Measurements from ENCODE around the gene CAPN5.

The CAPN5 gene

GRCh38 chr11:77112641-77113381 is 46.0 kb downstream of the CAPN5 start:
- TF ChIP-seq SUZ12 (IDR thresholded peaks at IDR 0.05; ENCODE audit: extremely low read depth, insufficient read depth, insufficient read length) (no peak), ZNF274 (IDR thresholded peaks at IDR 0.05; ENCODE audit: low read depth, low read length) (no peak), YY1 (IDR thresholded peaks at IDR 0.05; ENCODE audit: insufficient read depth, insufficient read length) (no peak)
- peak overlapping the region; percentile 26 for H3K9ac ChIP-seq (ENCODE audit: insufficient read length, low read depth)
- no peaks in the 10 kb centered on the region for H3K9me3 ChIP-seq (ENCODE audit: insufficient read depth, low read length)
- H3K4me3 ChIP-seq (ENCODE audit: insufficient read length, low read depth) = no peak overlapping the region
- no peak for DNase-seq (ENCODE audit: low read depth, low spot score)
- no peaks in the 10 kb centered on the region for H3K27me3 ChIP-seq (ENCODE audit: insufficient read depth, insufficient read length)
- H3K4me1 ChIP-seq (ENCODE audit: insufficient read depth, insufficient read length) = peaks cover 13% of the 10 kb centered on the region
- no peaks in the 10 kb centered on the region for H3K36me3 ChIP-seq (ENCODE audit: insufficient read depth, insufficient read length, low read length)

GRCh38 chr11:77113382-77114088 is 46.8 kb downstream of the CAPN5 start:
- TF ChIP-seq YY1 (IDR thresholded peaks at IDR 0.05; ENCODE audit: insufficient read depth, insufficient read length) (no peak), ZNF274 (IDR thresholded peaks at IDR 0.05; ENCODE audit: low read depth, low read length) (no peak), SUZ12 (IDR thresholded peaks at IDR 0.05; ENCODE audit: extremely low read depth, insufficient read depth, insufficient read length) (no peak)
- no peaks in the 10 kb centered on the region for H3K9me3 ChIP-seq (ENCODE audit: insufficient read depth, low read length)
- peaks cover 13% of the 10 kb centered on the region for H3K4me1 ChIP-seq (ENCODE audit: insufficient read depth, insufficient read length)
- H3K36me3 ChIP-seq (ENCODE audit: insufficient read depth, insufficient read length, low read length) = peaks cover 3% of the 10 kb centered on the region
- H3K27me3 ChIP-seq (ENCODE audit: insufficient read depth, insufficient read length) = no peaks in the 10 kb centered on the region
- no peak for DNase-seq (ENCODE audit: low read depth, low spot score)
- H3K9ac ChIP-seq (ENCODE audit: insufficient read length, low read depth) = peak overlapping the region; percentile 26
- H3K4me3 ChIP-seq (ENCODE audit: insufficient read length, low read depth) = no peak overlapping the region

- H3K9me3 ChIP-seq (ENCODE audit: insufficient read depth, low read length) = no peaks in the 10 kb centered on the region
- no peak for DNase-seq (ENCODE audit: low read depth, low spot score)
- H3K36me3 ChIP-seq (ENCODE audit: insufficient read depth, insufficient read length, low read length) = peaks cover 3% of the 10 kb centered on the region
- TF ChIP-seq YY1 (IDR thresholded peaks at IDR 0.05; ENCODE audit: insufficient read depth, insufficient read length) (no peak), ZNF274 (IDR thresholded peaks at IDR 0.05; ENCODE audit: low read depth, low read length) (no peak), SUZ12 (IDR thresholded peaks at IDR 0.05; ENCODE audit: extremely low read depth, insufficient read depth, insufficient read length) (no peak)
- H3K4me3 ChIP-seq (ENCODE audit: insufficient read length, low read depth) = no peak overlapping the region
- no peak overlapping the region for H3K9ac ChIP-seq (ENCODE audit: insufficient read length, low read depth)
- H3K27me3 ChIP-seq (ENCODE audit: insufficient read depth, insufficient read length) = no peaks in the 10 kb centered on the region
- H3K4me1 ChIP-seq (ENCODE audit: insufficient read depth, insufficient read length) = peaks cover 13% of the 10 kb centered on the region
These were observed 47.3 kb downstream of the CAPN5 start for GRCh38 chr11:77114089-77114463.

GRCh38 chr11:77115181-77115611 is 48.4 kb downstream of the CAPN5 start:
- Histone ChIP-seq H3K4me1 (ENCODE audit: insufficient read depth, insufficient read length) (peaks cover 13% of the 10 kb centered on the region), H3K36me3 (ENCODE audit: insufficient read depth, insufficient read length, low read length) (peaks cover 7% of the 10 kb centered on the region), H3K27me3 (ENCODE audit: insufficient read depth, insufficient read length) (no peaks in the 10 kb centered on the region), H3K4me3 (ENCODE audit: insufficient read length, low read depth) (no peak overlapping the region), H3K9ac (ENCODE audit: insufficient read length, low read depth) (no peak overlapping the region), H3K9me3 (ENCODE audit: insufficient read depth, low read length) (no peaks in the 10 kb centered on the region)
- TF ChIP-seq SUZ12 (IDR thresholded peaks at IDR 0.05; ENCODE audit: extremely low read depth, insufficient read depth, insufficient read length) = no peak
- TF ChIP-seq ZNF274 (IDR thresholded peaks at IDR 0.05; ENCODE audit: low read depth, low read length) = no peak
- no peak for TF ChIP-seq YY1 (IDR thresholded peaks at IDR 0.05; ENCODE audit: insufficient read depth, insufficient read length)
- DNase-seq (ENCODE audit: low read depth, low spot score) = no peak

- TF ChIP-seq SUZ12 (IDR thresholded peaks at IDR 0.05; ENCODE audit: extremely low read depth, insufficient read depth, insufficient read length) (no peak), YY1 (IDR thresholded peaks at IDR 0.05; ENCODE audit: insufficient read depth, insufficient read length) (no peak), ZNF274 (IDR thresholded peaks at IDR 0.05; ENCODE audit: low read depth, low read length) (no peak)
- peaks cover 12% of the 10 kb centered on the region for H3K36me3 ChIP-seq (ENCODE audit: insufficient read depth, insufficient read length, low read length)
- H3K4me3 ChIP-seq (ENCODE audit: insufficient read length, low read depth) = no peak overlapping the region
These were observed 49.2 kb downstream of the CAPN5 start for GRCh38 chr11:77115956-77116355.

GRCh38 chr11:77117492-77117891 is 50.7 kb downstream of the CAPN5 start:
- H3K9me3 ChIP-seq (ENCODE audit: insufficient read depth, low read length) = no peaks in the 10 kb centered on the region
- no peaks in the 10 kb centered on the region for H3K27me3 ChIP-seq (ENCODE audit: insufficient read depth, insufficient read length)

More at GRCh38 chr11:77115956-77116355, 49.2 kb downstream of the CAPN5 start:
- H3K9me3 ChIP-seq (ENCODE audit: insufficient read depth, low read length) = no peaks in the 10 kb centered on the region
- H3K4me1 ChIP-seq (ENCODE audit: insufficient read depth, insufficient read length) = peaks cover 10% of the 10 kb centered on the region
- DNase-seq (ENCODE audit: low read depth, low spot score) = no peak
- H3K27me3 ChIP-seq (ENCODE audit: insufficient read depth, insufficient read length) = no peaks in the 10 kb centered on the region
- no peak overlapping the region for H3K9ac ChIP-seq (ENCODE audit: insufficient read length, low read depth)

GRCh38 chr11:77118086-77118485 is 51.3 kb downstream of the CAPN5 start:
- Histone ChIP-seq H3K9me3 (ENCODE audit: insufficient read depth, low read length) (no peaks in the 10 kb centered on the region), H3K27me3 (ENCODE audit: insufficient read depth, insufficient read length) (no peaks in the 10 kb centered on the region), H3K9ac (ENCODE audit: insufficient read length, low read depth) (no peak overlapping the region), H3K4me3 (ENCODE audit: insufficient read length, low read depth) (no peak overlapping the region), H3K4me1 (ENCODE audit: insufficient read depth, insufficient read length) (peaks cover 2% of the 10 kb centered on the region), H3K36me3 (ENCODE audit: insufficient read depth, insufficient read length, low read length) (peaks cover 15% of the 10 kb centered on the region)
- no peak for DNase-seq (ENCODE audit: low read depth, low spot score)
- no peak for TF ChIP-seq YY1 (IDR thresholded peaks at IDR 0.05; ENCODE audit: insufficient read depth, insufficient read length)
- TF ChIP-seq SUZ12 (IDR thresholded peaks at IDR 0.05; ENCODE audit: extremely low read depth, insufficient read depth, insufficient read length) = no peak
- no peak for TF ChIP-seq ZNF274 (IDR thresholded peaks at IDR 0.05; ENCODE audit: low read depth, low read length)

More at GRCh38 chr11:77117492-77117891, 50.7 kb downstream of the CAPN5 start:
- DNase-seq (ENCODE audit: low read depth, low spot score) = no peak
- H3K4me3 ChIP-seq (ENCODE audit: insufficient read length, low read depth) = no peak overlapping the region
- no peak overlapping the region for H3K9ac ChIP-seq (ENCODE audit: insufficient read length, low read depth)
- TF ChIP-seq SUZ12 (IDR thresholded peaks at IDR 0.05; ENCODE audit: extremely low read depth, insufficient read depth, insufficient read length) (no peak), ZNF274 (IDR thresholded peaks at IDR 0.05; ENCODE audit: low read depth, low read length) (no peak), YY1 (IDR thresholded peaks at IDR 0.05; ENCODE audit: insufficient read depth, insufficient read length) (no peak)
- H3K36me3 ChIP-seq (ENCODE audit: insufficient read depth, insufficient read length, low read length) = peaks cover 13% of the 10 kb centered on the region
- peaks cover 7% of the 10 kb centered on the region for H3K4me1 ChIP-seq (ENCODE audit: insufficient read depth, insufficient read length)
